Ovary (tissue), 3 donors: ENCODE results near the gene PKNOX1.

Experiments
- CTCF ChIP-seq, 3 donors: fragments of 450-650 bp in 2 of 3; fragments of 200-600 bp in 1 of 3; IDR thresholded peaks; one replicate each; pipeline versions ENCODE4 v1.5.1 to v1.8.0; 2016 to 2022; ENCODE audit warnings: antibody characterized with exemption in 3 of 3, mild to moderate bottlenecking in 1 of 3
- EP300 ChIP-seq: sonication (generic); formaldehyde crosslinking; IDR thresholded peaks from one replicate; pipeline ENCODE4 v1.6.1; 2017; ENCODE audit warnings: antibody characterized with exemption
- donor health status: DM: no; HTN: no; CAD: no.

- TF ChIP-seq CTCF (IDR thresholded peaks at IDR 0.05): no peak
- no peak for TF ChIP-seq EP300
Observed at GRCh38 chr21:42993051-42993712, 18.8 kb downstream of the PKNOX1 start.
